Activated naive CD4-positive, alpha-beta T cell treated with anti-CD3 and anti-CD28 coated beads, Interleukin-2, amount 10 ng/mL, durations not matched to agents 7 days and 5 days (primary cell): ENCODE measurements around the gene KLK4.

Experiments used
- CTCF ChIA-PET: fragments of 350-600 bp; sonication (Branson Sonifier 250); formaldehyde crosslinking; loops from one replicate; lab custom pipeline; 2021; ENCODE audit warnings: antibody characterized with exemption; lab: Charles Lee
- DNase-seq: peaks from one replicate; pipeline ENCODE4 v3.0.0-alpha.2; 2020
- H3K27ac Mint-ChIP-seq: one replicate; pipeline ENCODE4 v1.8.0; 2021; ENCODE audit warnings: mild to moderate bottlenecking, moderate library complexity, mixed read lengths
- H3K27me3 Mint-ChIP-seq: one replicate; pipeline ENCODE4 v1.8.0; 2021; ENCODE audit warnings: mild to moderate bottlenecking, mixed read lengths
- H3K36me3 Mint-ChIP-seq: one replicate; pipeline ENCODE4 v1.8.0; 2021; ENCODE audit warnings: mixed read lengths
- H3K4me1 Mint-ChIP-seq: one replicate; pipeline ENCODE4 v1.8.0; 2021; ENCODE audit warnings: mixed read lengths
- H3K4me3 Mint-ChIP-seq: one replicate; pipeline ENCODE4 v1.8.0; 2021; ENCODE audit warnings: mild to moderate bottlenecking, moderate library complexity, mixed read lengths
- H3K9me3 Mint-ChIP-seq: one replicate; pipeline ENCODE4 v1.8.0; 2021; ENCODE audit warnings: mixed read lengths

Gene KLK4, protein sequence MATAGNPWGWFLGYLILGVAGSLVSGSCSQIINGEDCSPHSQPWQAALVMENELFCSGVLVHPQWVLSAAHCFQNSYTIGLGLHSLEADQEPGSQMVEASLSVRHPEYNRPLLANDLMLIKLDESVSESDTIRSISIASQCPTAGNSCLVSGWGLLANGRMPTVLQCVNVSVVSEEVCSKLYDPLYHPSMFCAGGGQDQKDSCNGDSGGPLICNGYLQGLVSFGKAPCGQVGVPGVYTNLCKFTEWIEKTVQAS

DNA sequence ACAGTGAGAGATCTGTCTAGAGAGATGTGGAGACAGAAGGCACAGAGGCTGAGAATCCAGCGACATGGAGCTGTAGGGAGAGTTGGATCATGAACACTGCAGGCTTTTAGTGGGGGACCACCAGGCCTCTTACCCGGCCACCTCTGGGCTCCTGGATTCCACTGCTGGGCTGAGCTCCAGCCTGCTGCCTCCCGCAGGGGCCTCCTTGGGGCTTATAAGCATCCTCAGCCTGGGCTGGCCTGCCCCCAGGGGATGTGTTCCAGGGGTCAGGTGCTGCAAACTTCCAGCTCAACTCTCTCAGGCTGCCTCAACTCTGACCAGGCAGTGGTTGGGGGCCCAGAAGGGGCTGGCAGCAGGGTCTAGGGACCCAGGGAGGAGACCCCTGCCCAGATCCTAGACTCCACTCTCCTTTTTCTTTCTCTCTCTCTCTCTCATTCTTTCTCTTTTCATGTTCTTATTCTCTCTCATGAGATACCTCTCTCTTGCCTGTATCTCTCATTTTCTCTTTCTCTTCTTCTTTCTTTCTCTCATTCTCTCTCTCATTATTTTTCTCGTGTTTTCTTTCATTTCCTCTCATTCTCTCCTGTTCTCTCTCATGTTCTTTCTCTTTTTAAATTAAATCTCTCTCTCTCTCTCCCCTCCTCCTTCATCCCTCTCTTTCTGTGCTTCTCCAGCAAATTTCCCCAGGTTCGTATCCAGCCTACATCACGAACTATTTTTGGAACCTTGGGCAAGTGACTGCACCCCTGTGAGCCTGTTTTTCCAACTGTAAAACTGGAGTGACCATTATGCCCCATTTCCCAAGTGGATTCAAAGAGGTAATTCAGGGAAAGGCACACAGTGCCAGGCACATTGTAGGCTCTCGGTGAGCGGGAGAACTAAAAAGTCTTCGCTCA, at the start of gene KLK4:
KLK4 (minus strand) TSS at position 190 of the 896 bp plus-strand sequence. CDS start 657 bp downstream, outside the sequence.
- Mint-ChIP-seq H3K4me1 (peaks cover 3% of the 10 kb centered on the region), H3K36me3 (no peaks in the 10 kb centered on the region), H3K9me3 (no peaks in the 10 kb centered on the region), H3K27me3 (peaks cover 9% of the 10 kb centered on the region), H3K4me3 (no peak within 1 kb of the TSS), H3K27ac (no peak within 1 kb of the TSS)
- CTCF ChIA-PET: interaction anchor here (1.9 kb wide), 1 partner anchor 11 kb away, joined by 8 read pairs; no protein-coding TSS in a partner anchor
- DNase-seq: no peak

DNA sequence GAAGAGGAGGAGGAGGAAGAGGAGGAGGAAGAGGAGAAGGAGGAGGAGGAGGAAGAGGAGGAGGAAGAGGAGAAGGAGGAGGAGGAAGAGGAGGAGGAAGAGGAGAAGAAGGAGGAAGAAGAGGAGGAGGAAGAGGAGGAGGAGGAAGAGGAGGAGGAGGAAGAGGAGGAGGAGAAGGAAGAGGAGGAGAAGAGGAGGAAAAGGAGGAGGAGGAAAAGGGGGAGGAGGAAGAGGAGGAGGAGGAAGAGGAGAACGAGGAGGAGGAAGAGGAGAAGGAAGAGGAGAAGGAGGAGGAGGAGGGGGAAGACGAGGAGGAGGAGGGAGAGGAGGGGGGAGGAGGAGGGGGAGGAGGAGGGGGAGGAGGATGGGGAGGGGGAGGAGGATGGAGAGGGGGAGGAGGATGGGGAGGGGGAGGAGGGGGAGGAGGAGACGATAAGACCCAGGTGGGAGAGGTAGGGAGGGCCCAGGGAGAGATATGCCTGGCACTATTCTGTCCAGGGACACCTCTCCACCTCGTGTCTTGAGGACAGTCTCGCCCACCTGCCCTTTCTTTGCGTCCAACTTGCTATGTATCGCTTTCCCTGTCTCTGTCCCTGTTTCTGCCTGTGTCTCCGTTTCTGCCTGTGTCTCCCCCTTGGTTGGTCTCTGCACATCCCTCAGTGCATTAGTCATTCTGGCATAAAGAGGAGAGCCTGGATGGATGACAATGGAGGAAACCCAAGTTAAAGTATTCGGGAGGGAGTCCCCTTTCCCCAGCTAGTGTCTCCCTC, 48.7 kb upstream of the KLK4 start:
- peaks cover 11% of the 10 kb centered on the region for H3K27me3 Mint-ChIP-seq
- CTCF ChIA-PET: no interaction called here

GRCh38 chr19:50957587-50957986, 46.4 kb upstream of the KLK4 start:
- Mint-ChIP-seq H3K27me3 (peaks cover 11% of the 10 kb centered on the region), H3K4me3 (no peak overlapping the region)
- CTCF ChIA-PET: no interaction called here

More for the DNA sequence above, 48.7 kb upstream of the KLK4 start:
- Mint-ChIP-seq H3K9me3 (peaks cover 11% of the 10 kb centered on the region), H3K27ac (no peak overlapping the region), H3K36me3 (no peaks in the 10 kb centered on the region), H3K4me3 (no peak overlapping the region), H3K4me1 (no peaks in the 10 kb centered on the region)
- DNase-seq: no peak

DNA sequence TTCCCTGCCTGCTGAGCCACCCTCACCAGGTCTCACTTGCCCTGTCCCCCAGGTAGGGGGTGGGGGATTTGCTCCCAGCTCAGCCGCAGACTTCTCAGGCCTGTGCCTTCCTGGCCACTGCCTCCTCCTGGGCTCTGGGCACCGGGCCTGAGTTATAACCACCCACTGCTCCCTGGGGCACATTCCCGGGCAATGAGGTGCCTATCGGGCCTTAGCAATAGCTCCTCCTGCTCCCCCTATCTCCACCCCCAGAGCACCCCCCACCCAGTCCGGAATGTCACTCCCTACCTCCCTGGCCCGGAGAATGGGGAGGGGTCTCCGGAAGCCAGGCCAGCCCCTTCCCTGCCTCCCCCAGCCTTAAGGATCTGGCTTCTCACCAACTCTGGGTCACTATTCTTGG, 41.7 kb upstream of the KLK4 start, which contains the start of gene KLK5:
KLK5 (minus strand) TSS at position 129 of the 400 bp plus-strand sequence. CDS start 381 bp downstream, outside the sequence.
- Mint-ChIP-seq H3K36me3 (no peaks in the 10 kb centered on the region), H3K4me3 (no peak within 1 kb of the TSS), H3K27ac (no peak within 1 kb of the TSS), H3K27me3 (peaks cover 11% of the 10 kb centered on the region), H3K9me3 (no peaks in the 10 kb centered on the region), H3K4me1 (no peaks in the 10 kb centered on the region)
- CTCF ChIA-PET: no interaction called here
- no peak for DNase-seq

More at GRCh38 chr19:50957587-50957986, 46.4 kb upstream of the KLK4 start:
- H3K9me3 Mint-ChIP-seq: peaks cover 6% of the 10 kb centered on the region
- no peaks in the 10 kb centered on the region for H3K36me3 Mint-ChIP-seq
- H3K4me1 Mint-ChIP-seq: no peaks in the 10 kb centered on the region
- no peak overlapping the region for H3K27ac Mint-ChIP-seq
- DNase-seq: no peak

GRCh38 chr19:50949861-50950260, 38.7 kb upstream of the KLK4 start:
- no peak for DNase-seq
- Mint-ChIP-seq H3K27ac (no peak overlapping the region), H3K36me3 (no peaks in the 10 kb centered on the region), H3K4me3 (no peak overlapping the region), H3K4me1 (no peaks in the 10 kb centered on the region), H3K9me3 (no peaks in the 10 kb centered on the region), H3K27me3 (peaks cover 6% of the 10 kb centered on the region)
- CTCF ChIA-PET: no interaction called here

DNA sequence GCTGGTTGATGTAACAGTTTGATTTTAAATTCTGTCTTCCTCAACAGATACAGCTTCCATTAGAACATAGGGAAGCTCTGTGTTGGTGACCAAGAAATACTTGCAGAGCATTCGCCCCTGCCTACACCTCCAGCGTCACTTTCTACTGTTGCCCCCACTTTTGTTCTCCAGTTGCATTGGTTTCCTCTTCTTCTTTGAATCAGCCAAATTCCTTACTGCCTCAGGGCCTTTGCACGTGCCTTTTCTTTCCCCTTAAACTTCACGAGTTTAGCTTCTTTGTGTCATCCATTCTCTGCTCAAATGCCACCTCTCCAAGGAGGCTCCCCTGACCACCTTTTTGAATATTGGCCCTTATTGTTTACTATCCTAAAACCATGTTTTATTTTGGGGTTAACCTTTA, 35.9 kb upstream of the KLK4 start:
- Mint-ChIP-seq H3K36me3 (no peaks in the 10 kb centered on the region), H3K27ac (no peak overlapping the region), H3K4me3 (no peak overlapping the region), H3K27me3 (peaks cover 4% of the 10 kb centered on the region), H3K4me1 (no peaks in the 10 kb centered on the region), H3K9me3 (no peaks in the 10 kb centered on the region)
- DNase-seq: no peak
- CTCF ChIA-PET: interaction anchor here (0.8 to 1.1 kb wide), 2 partner anchors 17 to 146 kb away, joined by 3 read pairs; no protein-coding TSS in a partner anchor

DNA sequence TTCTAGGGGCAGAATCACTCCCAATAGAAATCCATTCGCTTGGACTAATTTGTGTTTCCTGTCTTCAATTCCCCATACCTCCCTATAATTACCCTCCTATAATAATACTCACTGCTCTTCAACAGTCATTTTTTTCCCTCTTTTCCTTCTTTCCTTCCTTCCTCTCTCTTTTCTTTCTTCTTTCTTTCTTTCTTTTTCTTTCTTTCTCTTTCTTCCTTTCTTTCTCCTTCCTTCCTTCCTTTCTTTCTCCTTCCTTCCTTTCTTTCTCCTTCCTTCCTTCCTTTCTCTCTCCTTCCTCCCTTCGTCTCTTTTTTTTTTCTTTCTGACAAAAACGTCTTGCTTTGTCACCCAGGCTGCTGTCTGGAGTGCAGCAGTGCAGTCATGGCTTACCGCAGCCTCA, 33.6 kb upstream of the KLK4 start:
- no peak for DNase-seq
- no peak overlapping the region for H3K27ac Mint-ChIP-seq
- CTCF ChIA-PET: interaction anchor here (1.6 kb wide), 1 partner anchor 12 kb away, joined by 3 read pairs; no protein-coding TSS in a partner anchor
- H3K4me1 Mint-ChIP-seq: no peaks in the 10 kb centered on the region
- no peaks in the 10 kb centered on the region for H3K36me3 Mint-ChIP-seq
- no peak overlapping the region for H3K4me3 Mint-ChIP-seq
- no peaks in the 10 kb centered on the region for H3K9me3 Mint-ChIP-seq
- H3K27me3 Mint-ChIP-seq: peaks cover 8% of the 10 kb centered on the region

GRCh38 chr19:50943074-50943828, 32.1 kb upstream of the KLK4 start:
- CTCF ChIA-PET: no interaction called here
- no peaks in the 10 kb centered on the region for H3K36me3 Mint-ChIP-seq
- no peak for DNase-seq
- H3K9me3 Mint-ChIP-seq: no peaks in the 10 kb centered on the region
- H3K4me1 Mint-ChIP-seq: no peaks in the 10 kb centered on the region
- H3K4me3 Mint-ChIP-seq: no peak overlapping the region
- no peak overlapping the region for H3K27ac Mint-ChIP-seq
- H3K27me3 Mint-ChIP-seq: peaks cover 8% of the 10 kb centered on the region

GRCh38 chr19:50939596-50939995, 28.4 kb upstream of the KLK4 start:
- H3K27ac Mint-ChIP-seq: no peak overlapping the region
- no peaks in the 10 kb centered on the region for H3K9me3 Mint-ChIP-seq
- no peaks in the 10 kb centered on the region for H3K4me1 Mint-ChIP-seq
- no peak overlapping the region for H3K4me3 Mint-ChIP-seq
- peaks cover 8% of the 10 kb centered on the region for H3K27me3 Mint-ChIP-seq
- no peaks in the 10 kb centered on the region for H3K36me3 Mint-ChIP-seq
- CTCF ChIA-PET: no interaction called here
- DNase-seq: no peak

DNA sequence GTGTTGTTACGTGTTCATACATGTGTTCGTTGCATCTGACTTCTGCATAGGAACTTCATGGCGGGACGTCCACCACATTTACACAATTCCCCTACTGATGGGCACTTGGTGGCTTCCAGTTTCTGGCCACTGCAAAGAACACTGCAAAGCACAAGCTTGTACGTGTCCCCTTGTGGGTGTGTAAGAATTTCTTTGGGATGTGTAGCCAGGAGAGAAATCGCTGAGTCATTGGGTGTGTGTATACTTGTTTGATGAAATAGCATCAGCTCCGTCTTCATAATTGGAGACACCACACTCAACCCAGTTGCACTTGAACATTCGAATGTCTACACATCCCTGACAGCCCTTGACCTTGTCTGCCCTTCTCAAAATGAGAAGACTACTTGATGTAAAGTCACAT, 22.4 kb upstream of the KLK4 start:
- CTCF ChIA-PET: interaction anchor here (0.7 to 1.0 kb wide), 2 partner anchors 9 to 85 kb away, joined by 3 to 4 read pairs; no protein-coding TSS in a partner anchor
- Mint-ChIP-seq H3K9me3 (no peaks in the 10 kb centered on the region), H3K4me3 (no peak overlapping the region), H3K36me3 (no peaks in the 10 kb centered on the region), H3K4me1 (peaks cover 3% of the 10 kb centered on the region), H3K27ac (no peak overlapping the region), H3K27me3 (peaks cover 21% of the 10 kb centered on the region)
- DNase-seq: no peak

DNA sequence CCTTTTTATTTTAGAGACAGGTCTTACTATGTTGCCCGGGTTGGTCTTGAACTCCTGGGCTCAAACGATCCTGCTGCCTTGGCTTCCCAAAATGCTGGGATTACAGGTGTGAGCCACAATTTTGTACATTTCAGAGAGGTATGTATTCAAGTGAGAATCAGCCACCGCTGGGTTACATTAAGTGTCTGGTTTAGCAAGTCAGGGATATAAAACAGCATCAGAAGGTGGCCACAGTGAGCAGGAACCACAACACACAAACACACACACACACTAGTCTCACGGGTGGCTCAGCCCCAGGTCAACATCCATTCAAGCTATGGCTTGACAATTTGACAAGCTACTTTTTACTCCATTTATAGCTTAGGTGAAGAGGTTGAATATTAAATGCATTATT, 21.5 kb upstream of the KLK4 start:
- peaks cover 21% of the 10 kb centered on the region for H3K27me3 Mint-ChIP-seq
- CTCF ChIA-PET: interaction anchor here (0.7 kb wide), 1 partner anchor 232 kb away, joined by 3 read pairs; no protein-coding TSS in a partner anchor
- no peaks in the 10 kb centered on the region for H3K9me3 Mint-ChIP-seq
- H3K4me1 Mint-ChIP-seq: peaks cover 3% of the 10 kb centered on the region
- no peak overlapping the region for H3K27ac Mint-ChIP-seq
- no peak for DNase-seq
- H3K4me3 Mint-ChIP-seq: no peak overlapping the region
- H3K36me3 Mint-ChIP-seq: no peaks in the 10 kb centered on the region

DNA sequence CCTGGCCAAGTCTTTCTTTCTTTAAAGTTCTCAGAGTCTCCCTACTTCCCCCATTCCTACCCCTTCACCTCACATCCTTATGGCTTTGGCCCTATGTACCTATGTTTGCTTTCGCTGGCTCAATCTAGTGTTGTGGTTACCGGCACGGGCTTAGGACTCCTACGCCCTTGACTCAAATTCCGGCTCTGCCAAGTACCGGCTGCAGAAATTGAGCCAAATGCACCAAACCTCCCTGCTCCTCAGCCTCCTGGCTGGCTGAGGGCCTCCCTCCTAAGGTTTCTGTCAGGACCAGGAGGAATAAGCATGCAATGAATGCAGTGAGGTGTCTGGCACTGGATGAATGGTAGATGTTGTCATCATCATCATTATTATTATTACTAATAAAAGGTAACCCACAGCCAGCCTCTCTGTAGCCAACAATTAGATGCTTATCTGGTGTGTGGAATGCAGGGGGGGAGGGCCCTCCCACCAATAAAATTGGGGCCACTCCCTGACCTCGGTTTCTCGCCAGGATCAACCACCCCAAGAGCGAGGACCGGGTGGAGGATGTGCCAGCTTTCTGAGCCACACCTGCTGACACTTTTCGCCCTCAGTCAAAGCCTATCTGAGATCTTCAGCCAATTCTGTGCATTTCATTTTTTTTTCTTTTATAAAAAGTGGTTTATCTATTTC, 21.0 kb upstream of the KLK4 start:
- H3K4me1 Mint-ChIP-seq: peaks cover 3% of the 10 kb centered on the region
- H3K36me3 Mint-ChIP-seq: no peaks in the 10 kb centered on the region
- CTCF ChIA-PET: no interaction called here
- H3K27ac Mint-ChIP-seq: no peak overlapping the region
- H3K27me3 Mint-ChIP-seq: peaks cover 21% of the 10 kb centered on the region
- H3K9me3 Mint-ChIP-seq: no peaks in the 10 kb centered on the region
- DNase-seq: no peak
- H3K4me3 Mint-ChIP-seq: no peak overlapping the region

- Mint-ChIP-seq H3K4me1 (peaks cover 3% of the 10 kb centered on the region), H3K9me3 (no peaks in the 10 kb centered on the region), H3K4me3 (no peak overlapping the region), H3K36me3 (no peaks in the 10 kb centered on the region), H3K27me3 (peaks cover 21% of the 10 kb centered on the region), H3K27ac (no peak overlapping the region)
- CTCF ChIA-PET: interaction anchor here (1.6 kb wide), 1 partner anchor 9 kb away, joined by 6 read pairs; no protein-coding TSS in a partner anchor
- no peak for DNase-seq
Measured at GRCh38 chr19:50931023-50931422, 19.8 kb upstream of the KLK4 start.
